Measurements from ENCODE around the gene SYT2.
"Not testable (repeated sequence)": the region's sequence is repeated elsewhere in the genome, so short reads cannot be mapped to it uniquely, and the experiment has no call there.

Gene SYT2

DNA sequence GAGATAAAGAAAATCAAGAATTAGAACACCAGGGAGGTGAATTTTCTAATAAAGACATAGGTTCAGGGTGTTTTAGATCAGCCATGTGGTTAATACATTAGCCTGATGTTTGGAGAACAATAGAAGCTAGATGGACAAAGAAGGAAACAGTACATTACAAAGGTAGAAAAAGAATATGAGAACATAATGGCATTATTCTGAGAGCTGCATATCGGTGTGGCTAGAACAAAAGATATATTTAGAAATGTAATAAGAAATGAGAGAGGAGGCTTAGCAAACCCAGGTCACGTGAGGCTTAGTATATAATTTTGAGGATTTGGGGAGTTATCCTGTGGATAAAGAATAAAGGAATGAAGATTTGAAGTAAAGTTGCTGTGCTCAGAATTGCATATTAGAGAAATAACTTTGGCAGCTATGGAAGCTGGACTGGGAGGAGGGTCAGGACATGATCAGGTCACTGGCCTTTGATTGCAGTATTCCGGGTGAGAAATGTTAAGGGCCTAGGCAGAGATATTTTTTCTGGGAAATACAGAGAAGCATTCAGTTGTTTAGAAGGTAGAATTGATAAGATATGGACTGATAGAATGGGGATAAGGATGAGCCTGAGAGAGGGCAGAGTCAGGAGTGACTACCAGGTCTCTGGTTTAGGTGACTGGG is 164.5 kb downstream of the SYT2 start:
- DNase-seq (ENCODE audit: low spot score) = not testable (repeated sequence)

GRCh38 chr1:202544766-202545449 is 165.3 kb downstream of the SYT2 start:
- not testable (repeated sequence) for DNase-seq (ENCODE audit: low spot score)

DNA sequence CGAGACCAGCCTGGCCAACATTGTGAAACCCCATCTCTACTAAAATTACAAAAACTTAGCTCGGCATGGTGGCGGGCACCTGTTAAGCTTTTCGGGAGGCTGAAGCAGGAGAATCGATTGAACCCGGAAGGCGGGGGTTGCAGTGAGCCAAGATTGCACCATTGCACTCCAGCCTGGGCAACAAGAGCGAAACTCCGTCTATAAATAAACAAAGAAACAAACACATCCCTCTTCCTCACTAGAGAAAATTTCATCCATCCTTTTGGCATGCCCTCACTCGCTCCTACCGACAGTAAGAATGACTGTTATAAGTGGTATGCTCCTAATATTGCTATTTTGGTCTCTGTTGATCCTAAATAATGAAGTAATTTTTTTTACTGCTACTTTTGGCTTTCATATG is 166.7 kb downstream of the SYT2 start:
- DNase-seq (ENCODE audit: low spot score) = not testable (repeated sequence)

DNA sequence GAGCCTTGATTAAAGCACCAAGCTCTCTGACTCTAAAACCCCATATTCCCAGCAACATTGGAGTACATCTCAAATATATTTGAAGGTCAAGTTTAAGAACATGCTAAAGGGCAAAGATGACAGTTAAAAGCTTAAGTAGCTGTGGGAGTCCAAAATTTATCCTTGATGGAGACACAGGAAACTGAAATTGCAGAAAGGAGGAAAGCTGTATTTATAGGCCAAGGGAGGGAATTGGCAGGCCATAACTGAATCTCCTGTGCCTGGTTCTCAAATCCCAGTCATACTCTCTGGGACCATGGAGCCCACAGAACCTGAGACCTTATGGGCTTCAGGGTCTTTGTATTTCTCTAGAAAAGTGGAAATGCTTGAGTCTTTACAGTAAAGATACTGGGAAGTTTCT is 167.8 kb downstream of the SYT2 start:
- DNase-seq (ENCODE audit: low spot score) = not testable (repeated sequence)

- DNase-seq (ENCODE audit: low spot score) = not testable (repeated sequence)
These were observed 169.4 kb downstream of the SYT2 start for GRCh38 chr1:202540858-202541257.

Measured in kidney capillary endothelial cell (primary cell).